GM21528 (cell line): ENCODE results near the gene KCNK15.
"Not testable (repeated sequence)": the region's sequence is repeated elsewhere in the genome, so short reads cannot be mapped to it uniquely, and the experiment has no call there.

ENCODE experiments used
- ATAC-seq: cut with Tn5 transposase; IDR thresholded peaks from one replicate; pipeline ENCODE4 v1.9.1; 2021; ENCODE audit warnings: mild to moderate bottlenecking, moderate library complexity; ENCODE audit not compliant: unreplicated experiment, low FRiP score

The KCNK15 gene

DNA sequence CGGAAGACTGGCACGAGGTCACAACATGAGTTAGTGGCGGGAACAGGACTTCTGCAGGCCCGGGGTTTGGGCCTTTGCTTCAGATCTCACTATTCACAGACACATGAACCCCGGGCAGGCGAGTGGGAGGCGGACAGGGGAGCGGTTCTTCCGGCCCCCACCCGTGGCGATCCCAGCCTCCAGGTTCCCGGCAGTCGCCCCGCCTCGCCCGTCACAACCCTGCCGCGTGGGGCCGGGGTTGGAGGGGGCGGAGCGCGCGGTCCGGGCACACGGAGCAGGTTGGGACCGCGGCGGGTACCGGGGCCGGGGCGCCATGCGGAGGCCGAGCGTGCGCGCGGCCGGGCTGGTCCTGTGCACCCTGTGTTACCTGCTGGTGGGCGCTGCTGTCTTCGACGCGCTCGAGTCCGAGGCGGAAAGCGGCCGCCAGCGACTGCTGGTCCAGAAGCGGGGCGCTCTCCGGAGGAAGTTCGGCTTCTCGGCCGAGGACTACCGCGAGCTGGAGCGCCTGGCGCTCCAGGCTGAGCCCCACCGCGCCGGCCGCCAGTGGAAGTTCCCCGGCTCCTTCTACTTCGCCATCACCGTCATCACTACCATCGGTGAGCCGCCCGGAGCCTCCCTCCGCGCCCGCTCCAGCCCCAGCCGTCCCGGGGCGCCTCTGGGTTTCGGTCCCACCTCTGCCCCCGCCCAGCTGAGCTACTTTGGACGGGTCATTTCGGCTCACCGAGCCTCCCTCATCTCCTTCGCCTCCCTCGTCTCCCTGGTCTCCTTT lies at the start of gene KCNK15:
Gene KCNK15 (plus strand): TSS at position 268 of the 769 bp plus-strand sequence. CDS start 46 bp downstream, at position 314.
- no peak for ATAC-seq

DNA sequence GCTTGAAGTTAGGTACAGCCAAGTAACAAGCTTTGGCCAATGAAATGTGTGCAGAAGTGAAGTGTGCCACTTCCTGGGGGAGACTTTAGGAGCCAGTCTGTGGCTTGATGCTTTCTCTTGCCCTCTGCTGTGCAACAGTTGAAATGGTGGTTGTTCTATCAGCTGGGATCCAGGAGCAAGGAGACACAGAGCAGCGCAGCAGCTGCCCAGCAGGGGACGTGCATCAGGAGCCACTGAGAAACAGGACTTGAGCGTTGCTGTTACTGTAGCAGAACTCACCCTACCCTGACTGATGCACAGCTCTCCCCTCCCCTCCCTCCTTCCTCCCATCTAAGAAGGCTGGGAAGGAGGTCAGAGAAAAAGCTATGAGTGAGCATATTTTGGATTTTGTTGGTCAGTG lies 49.4 kb upstream of the KCNK15 start:
- ATAC-seq, result no peak

DNA sequence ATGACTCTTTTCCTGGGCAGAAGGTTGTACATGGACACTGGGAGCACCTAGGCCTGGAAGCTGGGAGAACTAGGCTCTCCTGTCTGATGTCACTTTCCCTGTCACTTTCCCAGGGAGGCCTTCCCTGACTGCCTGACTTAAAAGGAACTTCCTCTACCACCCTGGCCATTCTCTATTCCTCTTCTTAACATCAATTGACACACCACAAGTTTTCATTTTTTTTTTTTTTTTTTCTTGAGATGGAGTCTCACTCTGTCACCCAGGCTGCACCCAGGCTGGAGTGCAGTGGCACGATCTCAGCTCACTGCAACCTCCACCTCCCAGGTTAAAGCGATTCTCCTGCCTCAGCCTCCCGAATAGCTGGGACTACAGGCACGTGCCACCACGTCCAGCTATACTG lies 48.6 kb upstream of the KCNK15 start:
- ATAC-seq, result not testable (repeated sequence)

DNA sequence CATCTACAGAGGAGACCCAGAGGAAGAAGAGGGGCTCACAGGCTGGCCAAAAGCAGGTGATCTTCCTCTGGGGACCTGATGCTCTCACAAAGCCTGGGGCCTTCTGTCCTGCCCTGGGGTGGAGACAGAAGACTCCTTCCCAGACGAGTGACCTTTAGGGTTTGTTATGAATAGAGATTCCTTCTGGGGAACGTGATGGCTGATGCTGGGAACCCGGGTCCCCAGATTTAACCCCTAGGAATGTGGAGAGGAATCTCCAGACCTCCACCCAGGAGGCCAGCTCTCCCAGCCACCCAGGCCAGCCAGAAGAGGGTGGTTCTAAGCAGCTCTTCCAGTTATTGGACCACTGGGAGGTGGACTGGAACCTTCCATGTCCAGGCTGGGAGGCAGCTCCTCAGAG lies 47.3 kb upstream of the KCNK15 start:
- ATAC-seq, result no peak

DNA sequence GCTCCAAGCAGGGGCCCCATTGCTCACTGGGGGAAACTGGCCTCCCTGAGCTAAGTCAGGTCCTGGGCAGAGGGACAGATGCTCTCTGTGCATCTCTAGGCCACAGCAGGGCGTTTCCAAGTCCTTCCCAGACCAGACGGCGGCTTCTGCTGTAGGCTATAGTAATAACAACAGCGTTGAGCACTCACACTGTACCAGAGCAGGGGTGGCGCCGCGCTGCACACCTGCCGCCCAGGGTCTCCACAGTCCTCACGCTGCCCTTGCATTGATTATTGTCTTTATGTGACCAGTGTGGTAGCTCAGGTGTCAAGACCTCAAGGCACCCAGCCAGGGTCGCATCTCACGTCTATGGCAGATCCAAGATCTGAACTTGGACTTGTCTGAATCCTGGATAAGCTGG lies 45.4 kb upstream of the KCNK15 start:
- ATAC-seq, result no peak

DNA sequence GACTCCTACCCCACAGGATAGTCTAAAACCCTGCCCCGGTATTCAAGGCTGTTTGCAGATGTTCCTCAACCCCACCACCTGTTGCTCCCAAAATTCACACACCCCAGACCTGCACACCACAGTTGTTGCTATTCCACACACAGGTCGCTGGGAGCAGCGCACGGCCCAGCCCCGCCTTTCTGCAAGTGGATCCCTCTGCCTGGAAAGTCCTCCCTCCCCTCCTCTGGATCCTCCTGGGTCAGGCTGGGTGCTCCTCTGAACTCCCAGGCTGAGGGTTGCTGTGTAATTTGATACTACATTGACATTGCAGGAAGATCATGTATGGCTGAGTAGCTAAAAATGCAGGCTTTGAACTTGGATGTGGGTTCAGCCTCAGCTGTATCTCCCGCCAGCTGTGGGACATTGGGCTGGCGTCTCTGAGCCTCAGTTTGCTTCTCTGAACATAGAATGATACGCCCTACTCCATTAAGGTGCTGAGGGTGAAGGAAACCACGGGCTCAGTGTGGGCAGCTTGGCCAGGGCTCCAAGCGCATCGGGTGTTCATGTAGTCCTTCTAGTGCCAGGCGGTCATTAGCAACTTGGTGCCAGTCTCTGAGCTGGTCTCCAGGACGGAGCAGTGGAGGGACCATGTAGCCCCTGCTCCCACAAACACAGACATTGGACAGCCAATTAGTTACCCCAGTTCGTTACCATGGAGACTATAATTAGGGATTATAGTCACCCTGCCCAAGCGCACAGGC lies 44.4 kb upstream of the KCNK15 start:
- no peak for ATAC-seq

DNA sequence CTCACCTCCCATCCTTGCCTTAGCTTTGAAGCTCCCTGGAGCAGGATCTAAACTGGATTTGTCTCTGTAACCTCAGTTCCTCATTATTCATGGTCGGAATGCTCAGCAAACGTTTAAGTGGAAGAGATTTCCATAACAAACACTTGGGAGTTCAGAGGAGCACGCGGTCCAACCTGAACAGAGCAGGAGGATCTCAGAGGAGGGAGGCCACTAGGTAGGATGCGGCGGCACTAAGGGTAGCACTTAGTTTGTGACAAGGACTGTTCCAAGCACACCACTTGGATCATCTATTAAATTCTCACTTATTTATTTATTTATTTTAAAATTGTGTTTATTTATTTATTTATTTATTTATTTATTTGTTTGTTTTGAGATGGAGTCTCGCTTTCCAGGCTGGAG lies 43.8 kb upstream of the KCNK15 start:
- no peak for ATAC-seq

DNA sequence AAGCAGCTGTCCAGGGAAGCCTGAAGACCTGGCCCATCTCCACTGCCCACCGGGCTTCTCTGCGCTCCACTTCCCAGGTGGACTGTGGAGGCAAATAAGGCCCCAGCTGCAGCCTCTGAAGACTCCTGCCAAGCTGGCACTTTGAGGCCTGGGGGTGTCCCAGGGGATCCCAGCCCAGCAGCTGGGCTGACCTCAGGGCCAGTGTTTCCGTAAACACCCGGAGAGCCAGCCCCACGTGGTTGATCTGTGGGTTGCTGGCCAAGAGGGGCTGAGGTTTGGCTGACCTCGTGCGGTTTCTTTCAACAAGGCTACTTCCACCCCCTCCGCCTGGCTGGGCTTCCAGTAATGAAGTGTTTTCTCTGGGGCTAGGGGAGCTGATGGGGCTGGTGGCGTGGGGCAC lies 42.9 kb upstream of the KCNK15 start:
- no peak for ATAC-seq

DNA sequence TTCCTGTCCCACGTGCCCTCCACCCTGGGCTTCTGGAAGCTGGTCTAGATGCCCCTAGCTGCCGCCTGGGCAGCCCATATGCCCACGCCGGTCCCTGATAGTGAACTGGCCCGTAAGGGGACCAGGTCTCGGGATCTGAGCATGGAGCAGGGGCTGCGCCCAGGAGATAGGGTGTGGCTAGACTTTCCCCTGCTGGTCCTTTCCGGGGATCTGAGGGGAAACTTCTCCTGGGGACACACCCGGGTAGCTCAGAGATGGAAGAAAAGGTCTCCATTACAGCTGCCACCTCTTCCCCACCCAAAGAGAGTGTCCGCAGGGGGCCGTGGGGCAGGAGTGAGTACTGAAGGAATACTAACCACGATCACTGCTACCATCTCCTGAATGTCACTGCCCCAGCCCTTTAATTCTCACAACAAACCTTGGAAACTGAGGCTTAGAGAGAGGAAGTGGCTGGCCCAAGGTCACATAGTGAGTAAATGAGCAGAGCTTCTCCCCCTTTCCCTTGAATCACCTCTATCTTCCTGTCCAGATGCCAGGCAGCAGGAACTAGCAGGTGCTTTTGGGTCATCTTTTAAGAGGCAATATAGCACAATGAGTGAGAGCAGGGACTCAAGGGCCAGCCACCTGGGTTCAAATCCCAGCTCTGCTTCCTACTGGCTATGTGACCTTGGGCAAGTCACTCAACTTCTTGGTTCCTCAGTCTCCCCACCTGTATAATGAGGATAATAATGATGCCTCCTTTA lies 42.3 kb upstream of the KCNK15 start:
- no peak for ATAC-seq

DNA sequence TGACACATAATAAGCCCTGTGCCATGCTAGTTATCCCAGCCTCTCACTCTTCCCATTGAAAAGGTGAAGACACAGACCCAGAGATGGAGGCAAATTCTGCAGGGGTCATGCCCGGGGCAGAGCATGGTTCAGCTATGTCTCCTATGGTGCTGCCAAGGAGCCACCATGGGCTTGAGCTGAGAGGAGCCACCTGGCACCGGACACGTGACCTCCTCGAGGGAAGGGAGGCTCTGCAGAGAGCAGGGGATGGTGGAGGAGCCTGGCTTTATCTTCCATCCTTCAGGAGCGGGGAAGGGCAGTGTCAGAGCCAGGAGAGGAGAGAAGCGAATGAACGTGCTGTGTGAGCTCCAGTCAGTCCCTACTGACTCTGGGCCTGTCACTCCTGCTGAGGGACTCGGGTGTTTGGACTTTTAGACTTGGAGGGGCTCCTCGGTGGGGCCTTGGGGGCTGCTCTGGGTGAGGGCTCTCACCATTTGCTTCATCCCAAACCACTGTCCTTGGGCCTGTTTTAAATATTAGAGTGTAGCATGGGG lies 41.6 kb upstream of the KCNK15 start:
- no peak for ATAC-seq

DNA sequence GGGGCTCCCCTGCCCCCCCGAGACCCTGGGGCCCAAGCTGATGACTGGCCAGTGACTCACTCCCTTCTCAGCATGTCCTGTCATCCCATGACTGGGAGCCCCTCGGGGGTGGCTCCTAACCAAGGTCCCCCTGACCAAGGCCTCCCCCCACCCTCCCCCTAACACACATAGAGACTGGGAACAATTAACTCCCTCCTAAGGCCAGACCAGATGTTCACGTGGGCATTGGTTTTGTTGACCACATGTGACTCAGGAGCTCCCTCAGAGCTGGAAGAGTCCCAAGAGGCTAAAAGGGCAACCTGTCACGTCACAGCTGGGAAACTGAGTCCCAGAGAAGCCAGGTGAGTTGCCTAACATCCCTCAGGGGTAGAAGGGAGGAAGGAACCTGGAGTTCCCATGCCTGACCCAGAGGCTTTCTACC lies 41.1 kb upstream of the KCNK15 start:
- ATAC-seq, result no peak

DNA sequence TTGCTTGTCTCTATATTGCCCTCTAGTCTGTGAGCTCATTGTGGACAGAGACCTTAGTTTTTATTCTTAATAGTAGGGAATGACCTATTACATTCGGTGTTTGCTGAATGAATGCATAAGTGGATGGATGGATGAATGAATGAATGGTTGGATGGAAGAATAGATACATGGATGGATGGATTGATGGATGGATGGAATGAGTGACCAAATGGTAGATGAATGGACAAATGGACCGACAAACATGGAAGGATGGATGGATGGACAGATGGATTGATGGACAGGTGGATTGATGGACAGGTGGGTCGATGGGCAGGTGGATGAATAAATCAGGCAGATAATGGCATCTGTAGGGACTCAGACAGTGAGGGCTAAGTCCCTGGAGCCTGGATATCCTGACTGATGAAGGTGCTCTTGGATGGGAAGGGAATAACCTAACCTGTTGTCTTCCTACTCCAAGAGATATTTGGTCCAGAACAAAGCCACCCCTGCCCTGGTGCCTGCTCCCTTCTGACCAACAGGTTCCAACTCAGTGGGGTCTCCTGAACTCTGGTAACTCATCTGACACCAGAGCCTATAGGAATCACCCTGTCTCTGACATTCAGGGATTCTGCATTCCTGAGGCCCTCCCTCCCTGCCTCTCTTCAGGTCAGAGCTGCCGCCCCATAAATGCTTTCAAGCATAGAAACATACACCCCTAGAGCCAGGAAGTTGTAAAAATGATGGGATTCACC lies 40.1 kb upstream of the KCNK15 start:
- ATAC-seq, result no peak

DNA sequence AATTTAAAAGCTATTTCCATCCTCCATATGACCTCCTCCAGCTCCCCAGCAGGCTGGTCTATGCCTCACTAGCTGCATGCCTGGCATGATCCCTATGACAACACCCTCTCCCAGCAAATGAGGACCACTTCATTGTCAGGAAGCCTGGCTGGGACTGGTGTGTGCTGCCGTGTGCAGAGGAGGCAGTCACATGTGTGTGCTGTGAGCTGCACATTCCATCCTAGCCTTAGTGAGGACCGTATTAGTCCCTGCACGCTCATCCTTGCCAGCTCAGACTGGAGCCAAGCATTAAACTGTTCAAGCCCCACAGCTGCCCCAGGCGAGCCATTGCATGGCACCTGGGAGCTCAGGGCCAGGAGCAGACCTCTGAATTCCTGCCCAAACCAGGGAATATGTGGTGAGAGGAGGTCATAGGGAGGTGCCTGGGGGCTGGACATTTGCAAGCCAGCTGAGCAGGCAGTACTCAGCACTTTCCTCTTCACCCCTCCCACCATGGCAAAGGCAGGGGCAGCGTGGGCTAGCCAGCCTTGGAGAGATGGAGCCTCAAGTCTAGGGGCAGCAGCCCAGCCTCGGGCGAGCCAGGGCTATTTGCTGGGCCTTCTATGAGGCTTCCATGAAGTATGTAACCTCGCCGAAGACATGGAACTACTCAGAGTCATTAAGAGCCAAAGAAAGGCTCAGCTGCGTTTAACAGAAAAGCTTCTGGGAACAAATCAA lies 39.2 kb upstream of the KCNK15 start:
- no peak for ATAC-seq

DNA sequence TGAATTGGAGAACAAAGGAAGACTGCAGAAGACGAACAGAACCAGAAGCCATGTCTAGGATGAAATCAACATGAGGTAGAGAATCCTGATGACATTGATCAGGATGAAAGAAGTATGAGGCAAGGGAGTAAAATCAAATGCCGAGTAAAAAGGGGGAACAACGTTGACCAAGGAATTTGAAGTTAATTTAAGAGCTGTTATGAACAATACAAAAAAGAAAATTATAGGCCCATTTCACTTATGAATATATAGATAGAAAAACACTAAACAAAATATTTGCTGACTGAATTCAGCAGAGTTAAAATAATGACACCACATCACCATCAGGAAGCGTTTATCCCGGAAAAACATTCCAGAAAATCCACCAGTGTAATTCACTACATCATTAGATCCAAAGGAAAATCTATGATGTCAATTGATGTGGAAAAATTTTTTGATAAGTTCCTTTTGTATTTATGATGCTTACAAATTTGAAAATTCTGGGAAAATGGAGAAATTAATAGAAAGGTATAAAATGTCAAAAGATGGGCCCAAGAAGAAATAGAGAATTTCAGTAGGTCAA lies 38.6 kb upstream of the KCNK15 start:
- ATAC-seq, result no peak

DNA sequence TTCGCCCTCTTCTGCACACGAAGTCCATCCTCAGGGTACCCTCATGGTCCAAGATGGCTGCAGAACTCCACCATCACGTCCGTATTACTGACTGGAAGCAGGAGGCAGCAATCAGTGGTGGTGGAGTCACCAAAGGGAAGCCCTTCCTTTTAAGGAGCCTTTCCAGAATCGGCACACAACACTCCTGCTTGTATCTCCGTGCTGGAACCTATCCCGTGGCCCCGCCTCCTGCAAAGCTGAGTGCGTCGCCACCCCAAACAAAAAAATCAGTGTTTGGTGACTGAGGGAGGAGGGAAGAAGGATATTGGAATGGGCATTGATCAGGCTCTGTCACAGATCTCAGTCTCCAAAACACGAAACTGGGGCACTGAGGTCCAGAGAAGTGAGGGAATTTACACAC lies 36.3 kb upstream of the KCNK15 start:
- no peak for ATAC-seq

DNA sequence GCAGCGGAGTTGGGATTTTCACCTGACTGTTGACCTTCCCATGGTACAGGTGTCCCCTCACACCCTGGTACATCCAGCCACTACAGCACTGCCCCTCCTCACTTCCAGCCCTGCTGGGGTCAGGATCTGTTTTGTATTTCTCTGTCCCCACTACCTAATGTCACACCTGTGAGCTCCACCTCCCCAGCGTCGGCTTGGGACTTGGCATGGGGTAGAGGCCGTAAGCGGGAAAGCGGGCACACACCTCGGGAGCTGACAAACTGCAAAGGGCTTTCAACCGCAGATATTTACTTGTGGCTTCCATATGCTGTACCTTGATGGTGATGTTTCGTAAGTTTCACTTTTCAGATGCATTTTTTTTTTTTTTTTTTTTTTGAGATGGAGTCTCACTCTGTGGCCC lies 35.9 kb upstream of the KCNK15 start:
- ATAC-seq, result no peak

DNA sequence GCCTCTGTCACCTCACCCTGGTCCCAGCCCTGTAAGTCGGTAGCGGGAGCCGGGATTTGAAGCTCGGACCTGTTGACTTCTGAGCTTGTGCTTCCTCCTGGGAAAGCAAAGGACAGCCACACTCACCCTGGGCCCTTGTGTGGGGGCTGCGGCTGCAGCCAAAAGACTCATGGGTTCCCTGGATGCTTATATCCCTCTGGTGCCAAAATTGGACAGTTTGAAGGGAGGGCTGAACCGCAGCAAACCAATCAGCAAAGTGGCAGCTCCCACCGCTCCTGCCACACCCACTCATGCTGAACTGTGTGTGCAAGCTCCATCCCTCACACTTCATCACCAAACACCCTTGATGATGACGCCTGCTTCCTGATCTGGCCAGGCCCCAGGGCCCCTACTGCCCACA lies 34.4 kb upstream of the KCNK15 start:
- no peak for ATAC-seq

DNA sequence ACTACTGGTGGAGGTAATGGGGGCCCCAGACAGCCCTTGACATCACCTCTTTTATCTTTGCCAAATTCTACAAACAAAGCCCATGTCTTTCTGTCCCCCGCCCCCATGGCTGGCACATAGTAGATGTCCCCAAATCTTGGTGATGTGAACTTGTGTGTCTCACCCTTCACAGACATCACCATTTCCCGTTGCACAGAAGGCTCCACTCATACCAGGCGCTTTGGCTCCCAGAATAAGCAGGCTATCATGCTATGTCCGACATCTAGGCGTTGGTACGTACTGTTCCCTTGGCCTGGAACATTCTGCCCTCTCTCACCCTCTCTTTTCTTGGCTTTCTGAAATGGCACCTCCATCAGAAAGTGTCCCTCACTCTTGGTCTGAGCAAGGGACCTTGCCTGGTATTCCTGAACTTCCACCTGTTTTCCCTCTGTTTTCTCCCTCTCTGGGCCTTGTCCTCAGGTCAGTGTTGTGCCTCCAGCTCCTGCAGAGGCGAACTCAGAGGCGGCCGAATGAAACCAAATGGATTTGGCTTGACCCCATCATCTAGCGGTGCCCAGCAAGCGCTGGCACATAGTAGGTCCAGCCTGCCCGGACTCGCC lies 31.5 kb upstream of the KCNK15 start:
- no peak for ATAC-seq
